Tibial nerve (tissue), 4 donors: ENCODE results near the gene CD151. TPM values are rescaled to one million over a fixed set of nuclear protein-coding genes. Genes with fewer than 3 reads are reported as not detected.

Experiments
- DNase-seq, 2 donors: peaks; one replicate each; pipeline ENCODE4 v3.0.0-alpha.2; 2019; ENCODE audit warnings: low spot score in 2 of 2
- H3K27ac ChIP-seq, 4 donors: fragments of 200-600 bp; sonication (generic) in 3 of 4; one replicate each; pipeline ENCODE4 v1.5.1; 2017 to 2019; ENCODE audit warnings: mild to moderate bottlenecking in 1 of 4
- H3K27me3 ChIP-seq, 2 donors: fragments of 200-600 bp; sonication (generic) in 1 of 2; one replicate each; pipeline versions ENCODE4 v1.5.1 to v1.6.0; 2017 to 2019
- H3K36me3 ChIP-seq, 3 donors: fragments of 200-600 bp; sonication (generic); one replicate each; pipeline ENCODE4 v1.5.1; 2018 to 2019
- H3K4me1 ChIP-seq, 4 donors: fragments of 200-600 bp; sonication (generic) in 3 of 4; one replicate each; pipeline ENCODE4 v1.5.1; 2017 to 2019
- H3K4me3 ChIP-seq, 4 donors: fragments of 200-600 bp; sonication (generic) in 3 of 4; one replicate each; pipeline ENCODE4 v1.5.1; 2017 to 2019; ENCODE audit warnings: mild to moderate bottlenecking in 1 of 4, moderate library complexity in 1 of 4
- H3K9me3 ChIP-seq, 4 donors: fragments of 200-600 bp; sonication (generic) in 3 of 4; one replicate each; pipeline ENCODE4 v1.5.1; 2017 to 2019
- EP300 ChIP-seq, 2 donors: sonication (generic); formaldehyde crosslinking; IDR thresholded peaks; one replicate each; pipeline ENCODE4 v1.6.1; 2017; ENCODE audit warnings: antibody characterized with exemption in 2 of 2, mild to moderate bottlenecking in 1 of 2
- POLR2A ChIP-seq, 2 donors: fragments of 450-650 bp; IDR thresholded peaks; one replicate each; pipeline ENCODE4 v1.6.1; 2017; ENCODE audit warnings: antibody characterized with exemption in 2 of 2, mild to moderate bottlenecking in 2 of 2, moderate library complexity in 2 of 2
- WGBS, 2 donors: methylation state at CpG; one replicate each; pipeline ENCODE4 v1.1.5; 2018; 5-methylcytosine and 5-hydroxymethylcytosine counted together
- total RNA-seq, 4 donors: library from RNA; depleted of rRNA; stranded (reverse); fragments of >200 nt; gene quantifications; one replicate each; pipeline ENCODE4 v1.1.0, GENCODE V29; 2016
- TF ChIP-seq, protein P1 (sequence below), 5 experiments: fragments of 200-600 bp in 3 of 5; fragments of 450-650 bp in 2 of 5; sonication (generic) in 3 of 5; IDR thresholded peaks; one replicate each; pipeline ENCODE4 v1.5.1; 2016 to 2019; ENCODE audit warnings: antibody characterized with exemption in 5 of 5, mild to moderate bottlenecking in 3 of 5, moderate library complexity in 2 of 5

The CD151 gene
- total RNA-seq, 4 donors from 2014 or later, result 264 to 309 (median 281) TPM

GRCh38 chr11:801097-801780, 31.5 kb upstream of the CD151 start:
- no peak for DNase-seq
- no peaks in the 10 kb centered on the region for H3K9me3 ChIP-seq
- peaks cover 0 to 44% (median 22%) of the 10 kb centered on the region in 4 donors for H3K4me1 ChIP-seq
- no peak overlapping the region for H3K4me3 ChIP-seq
- H3K27ac ChIP-seq, result no peak overlapping the region
- no peaks in the 10 kb centered on the region for H3K27me3 ChIP-seq
- TF ChIP-seq, protein P1, sequence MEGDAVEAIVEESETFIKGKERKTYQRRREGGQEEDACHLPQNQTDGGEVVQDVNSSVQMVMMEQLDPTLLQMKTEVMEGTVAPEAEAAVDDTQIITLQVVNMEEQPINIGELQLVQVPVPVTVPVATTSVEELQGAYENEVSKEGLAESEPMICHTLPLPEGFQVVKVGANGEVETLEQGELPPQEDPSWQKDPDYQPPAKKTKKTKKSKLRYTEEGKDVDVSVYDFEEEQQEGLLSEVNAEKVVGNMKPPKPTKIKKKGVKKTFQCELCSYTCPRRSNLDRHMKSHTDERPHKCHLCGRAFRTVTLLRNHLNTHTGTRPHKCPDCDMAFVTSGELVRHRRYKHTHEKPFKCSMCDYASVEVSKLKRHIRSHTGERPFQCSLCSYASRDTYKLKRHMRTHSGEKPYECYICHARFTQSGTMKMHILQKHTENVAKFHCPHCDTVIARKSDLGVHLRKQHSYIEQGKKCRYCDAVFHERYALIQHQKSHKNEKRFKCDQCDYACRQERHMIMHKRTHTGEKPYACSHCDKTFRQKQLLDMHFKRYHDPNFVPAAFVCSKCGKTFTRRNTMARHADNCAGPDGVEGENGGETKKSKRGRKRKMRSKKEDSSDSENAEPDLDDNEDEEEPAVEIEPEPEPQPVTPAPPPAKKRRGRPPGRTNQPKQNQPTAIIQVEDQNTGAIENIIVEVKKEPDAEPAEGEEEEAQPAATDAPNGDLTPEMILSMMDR (IDR thresholded peaks at IDR 0.05), result no peak
- TF ChIP-seq POLR2A (IDR thresholded peaks at IDR 0.05), result no peak
- H3K36me3 ChIP-seq, result peaks cover 0 to 46% (median 0%) of the 10 kb centered on the region in 3 donors
- 86 to 88% methylated on average over 18 to 20 of the region's 20 CpGs for WGBS, 2 donors

DNA sequence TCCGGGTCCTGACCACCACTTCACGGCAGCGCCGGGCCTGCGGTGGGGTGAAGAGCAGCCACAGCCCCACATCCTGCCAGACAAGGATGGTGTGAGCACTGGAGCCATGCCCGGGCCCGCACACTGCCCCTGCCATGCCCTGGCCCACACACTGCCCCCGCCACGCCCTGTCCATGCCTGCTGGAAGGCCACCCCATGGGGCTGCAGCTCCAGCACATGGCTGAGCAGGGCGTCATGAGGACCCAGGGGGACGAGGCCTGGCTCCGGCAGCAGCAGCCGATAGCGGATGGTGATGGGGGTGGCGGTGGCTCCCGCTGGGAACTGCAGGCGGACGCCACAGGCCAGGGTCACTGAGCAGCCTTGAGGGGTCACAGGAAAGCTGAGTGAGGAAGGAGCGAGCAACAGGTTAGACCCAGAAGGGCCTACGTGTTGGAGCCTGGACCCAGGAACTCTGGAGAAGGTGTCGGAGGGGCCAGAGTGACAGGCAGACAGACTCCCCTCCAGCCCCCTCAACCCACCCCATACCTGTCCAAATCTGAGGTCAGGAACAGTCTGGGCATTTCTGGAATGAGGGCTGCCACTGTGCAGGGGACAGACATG, 30.6 kb upstream of the CD151 start:
- TF ChIP-seq EP300 (IDR thresholded peaks at IDR 0.05) (no peak), POLR2A (IDR thresholded peaks at IDR 0.05) (no peak)
- TF ChIP-seq, protein P1 (IDR thresholded peaks at IDR 0.05), result no peak
- Histone ChIP-seq H3K4me3 (no peak overlapping the region), H3K9me3 (no peaks in the 10 kb centered on the region), H3K4me1 (peaks cover 0 to 35% (median 14%) of the 10 kb centered on the region in 4 donors), H3K36me3 (peaks cover 0 to 46% (median 0%) of the 10 kb centered on the region in 3 donors), H3K27me3 (no peaks in the 10 kb centered on the region), H3K27ac (no peak overlapping the region)
- 93% methylated on average over 13 to 19 of the region's 21 CpGs for WGBS, 2 donors
- no peak for DNase-seq

GRCh38 chr11:802693-803466, 29.9 kb upstream of the CD151 start:
- Histone ChIP-seq H3K9me3 (no peaks in the 10 kb centered on the region), H3K4me3 (no peak overlapping the region), H3K27me3 (no peaks in the 10 kb centered on the region), H3K36me3 (peaks cover 0 to 46% (median 0%) of the 10 kb centered on the region in 3 donors), H3K4me1 (peaks cover 0 to 35% (median 14%) of the 10 kb centered on the region in 4 donors), H3K27ac (no peak overlapping the region)
- WGBS, 2 donors, result 85 to 91% methylated on average over 18 to 28 of the region's 28 CpGs
- no peak for DNase-seq
- TF ChIP-seq POLR2A (IDR thresholded peaks at IDR 0.05) (no peak), EP300 (IDR thresholded peaks at IDR 0.05) (no peak)
- TF ChIP-seq, protein P1 (IDR thresholded peaks at IDR 0.05), result no peak

DNA sequence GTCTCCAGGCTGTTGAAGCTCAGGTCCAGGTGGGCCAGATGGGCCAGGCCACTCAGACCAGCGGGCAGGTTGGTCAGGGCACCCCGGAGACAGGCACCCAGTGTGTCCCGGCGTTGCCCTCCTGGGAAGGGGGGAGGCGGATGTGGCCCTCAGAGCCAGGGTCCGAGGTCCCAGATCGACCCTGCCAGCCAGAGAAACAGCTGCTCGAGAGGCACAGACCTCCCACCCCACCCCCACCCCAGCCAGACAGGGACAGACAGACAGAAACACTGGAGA, 29.3 kb upstream of the CD151 start:
- WGBS, 2 donors, result 83 to 100% methylated on average over 1 to 5 of the region's 8 CpGs
- Histone ChIP-seq H3K36me3 (peaks cover 0 to 46% (median 0%) of the 10 kb centered on the region in 3 donors), H3K27ac (no peak overlapping the region), H3K4me1 (peaks cover 0 to 38% (median 14%) of the 10 kb centered on the region in 4 donors), H3K4me3 (no peak overlapping the region), H3K27me3 (no peaks in the 10 kb centered on the region), H3K9me3 (no peaks in the 10 kb centered on the region)
- DNase-seq, result no peak
- TF ChIP-seq POLR2A (IDR thresholded peaks at IDR 0.05) (no peak), EP300 (IDR thresholded peaks at IDR 0.05) (no peak)
- TF ChIP-seq, protein P1 (IDR thresholded peaks at IDR 0.05), result no peak
